CD4-positive, alpha-beta T cell (primary cell): ENCODE results near the gene HS3ST5. TPM values are rescaled to one million over a fixed set of nuclear protein-coding genes. Genes with fewer than 3 reads are reported as not detected.

Experiments used
- ATAC-seq: fragments of 200-7000 bp; cut with Tn5 transposase; one replicate; pipeline ENCODE4 v1.10.0; 2022; ENCODE audit warnings: mild to moderate bottlenecking; ENCODE audit not compliant: poor library complexity
- CTCF ChIA-PET: fragments of 350-600 bp; sonication (Branson Sonifier 250); formaldehyde crosslinking; loops from one replicate; lab custom pipeline; 2021; ENCODE audit warnings: antibody characterized with exemption, inconsistent platforms; lab: Charles Lee
- POLR2A ChIA-PET: fragments of 350-600 bp; sonication (Branson Sonifier 250); formaldehyde crosslinking; loops from one replicate; lab custom pipeline; 2021; ENCODE audit warnings: antibody characterized with exemption, inconsistent platforms; lab: Charles Lee
- DNase-seq, 14 experiments: peaks; one replicate each; pipeline ENCODE4 v3.0.0-alpha.2; 2013 to 2020; ENCODE audit warnings: mixed read lengths in 2 of 14
- H3K27ac ChIP-seq, 2 donors: one replicate each; pipeline versions ENCODE4 v1.5.1 to v1.7.0; 2013; ENCODE audit warnings: low read length in 2 of 2, low read depth in 1 of 2, mild to moderate bottlenecking in 1 of 2
- H3K27me3 ChIP-seq, 2 experiments: 1 replicate in 1 of 2; 2 replicates in 1 of 2; pipeline versions ENCODE4 v1.6.1 to v1.7.0; 2013; ENCODE audit warnings: low read length in 2 of 2, control low read depth in 1 of 2, mild to moderate bottlenecking in 1 of 2, moderate library complexity in 1 of 2; ENCODE audit not compliant: insufficient read depth in 2 of 2, control insufficient read depth in 1 of 2
- H3K36me3 ChIP-seq: one replicate; pipeline ENCODE4 v1.6.1; 2013; ENCODE audit warnings: low read length, control low read depth; ENCODE audit not compliant: insufficient read depth
- H3K4me1 ChIP-seq: one replicate; pipeline ENCODE4 v1.6.1; 2013; ENCODE audit warnings: low read length, control low read depth; ENCODE audit not compliant: insufficient read depth
- H3K4me3 ChIP-seq: one replicate; pipeline ENCODE4 v1.5.1; 2013; ENCODE audit warnings: mild to moderate bottlenecking, low read length, moderate library complexity
- H3K9me3 ChIP-seq, 2 experiments: 1 replicate in 1 of 2; 2 replicates in 1 of 2; pipeline versions ENCODE4 v1.6.1 to v1.7.0; 2013; ENCODE audit warnings: low read length in 2 of 2, mild to moderate bottlenecking in 2 of 2, control low read depth in 1 of 2, moderate library complexity in 1 of 2; ENCODE audit not compliant: control insufficient read depth in 1 of 2, insufficient read depth in 1 of 2
- H3K27ac Mint-ChIP-seq: one replicate; pipeline ENCODE4 v1.8.0; 2020; ENCODE audit warnings: mixed read lengths
- H3K27me3 Mint-ChIP-seq: one replicate; pipeline ENCODE4 v1.8.0; 2021; ENCODE audit warnings: mixed read lengths
- H3K36me3 Mint-ChIP-seq: one replicate; pipeline ENCODE4 v1.8.0; 2021; ENCODE audit warnings: low read depth, mixed read lengths
- H3K4me1 Mint-ChIP-seq: one replicate; pipeline ENCODE4 v1.8.0; 2021; ENCODE audit warnings: low read depth, mixed read lengths
- H3K4me3 Mint-ChIP-seq: one replicate; pipeline ENCODE4 v1.8.0; 2020; ENCODE audit warnings: mild to moderate bottlenecking, mixed read lengths
- H3K9me3 Mint-ChIP-seq: one replicate; pipeline ENCODE4 v1.8.0; 2020; ENCODE audit warnings: mixed read lengths
- intact Hi-C, 2 experiments: fragments of 100-400 bp; cut with DNase I in 1 of 2; cut with micrococcal nuclease in 1 of 2; formaldehyde crosslinking; loops; one replicate each; pipeline versions ENCODE4 v1.15.1 to v1.9.0; 2023 to 2025; cut with DNase I, micrococcal nuclease
- total RNA-seq, 174 experiments: library from RNA in 2 of 174; stranded (reverse) in 2 of 174; gene quantifications; one replicate each; pipeline ENCODE4 v1.2.3 and lab custom pipeline; 2021 to 2026
- TF ChIP-seq, protein P1 (sequence below): fragments of 200-600 bp; IDR thresholded peaks from one replicate; pipeline ENCODE4 v1.8.0; 2022; ENCODE audit warnings: antibody characterized with exemption, mild to moderate bottlenecking

Gene HS3ST5
- total RNA-seq, 2 experiments from 2014 or later, result not detected

DNA sequence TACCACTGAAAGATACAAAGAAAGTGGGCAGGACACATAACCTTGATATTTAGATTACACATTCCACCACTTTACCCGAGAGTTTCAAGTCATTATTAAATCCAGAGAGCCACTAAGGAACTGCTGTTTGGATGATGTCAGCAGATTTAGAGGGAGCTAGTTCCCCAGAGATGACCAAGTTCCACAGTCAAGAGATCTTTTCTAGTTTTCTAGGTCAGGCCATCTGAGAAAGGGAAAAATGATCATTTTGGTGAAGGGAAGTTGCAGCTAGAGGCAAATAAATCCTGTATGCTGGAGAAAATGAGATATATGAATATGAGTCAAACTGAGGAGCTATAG is 147.8 kb downstream of the HS3ST5 start:
- DNase-seq (no peak), ATAC-seq (no peak)
- H3K27me3 ChIP-seq, result no peaks in the 10 kb centered on the region
- TF ChIP-seq, protein P1, sequence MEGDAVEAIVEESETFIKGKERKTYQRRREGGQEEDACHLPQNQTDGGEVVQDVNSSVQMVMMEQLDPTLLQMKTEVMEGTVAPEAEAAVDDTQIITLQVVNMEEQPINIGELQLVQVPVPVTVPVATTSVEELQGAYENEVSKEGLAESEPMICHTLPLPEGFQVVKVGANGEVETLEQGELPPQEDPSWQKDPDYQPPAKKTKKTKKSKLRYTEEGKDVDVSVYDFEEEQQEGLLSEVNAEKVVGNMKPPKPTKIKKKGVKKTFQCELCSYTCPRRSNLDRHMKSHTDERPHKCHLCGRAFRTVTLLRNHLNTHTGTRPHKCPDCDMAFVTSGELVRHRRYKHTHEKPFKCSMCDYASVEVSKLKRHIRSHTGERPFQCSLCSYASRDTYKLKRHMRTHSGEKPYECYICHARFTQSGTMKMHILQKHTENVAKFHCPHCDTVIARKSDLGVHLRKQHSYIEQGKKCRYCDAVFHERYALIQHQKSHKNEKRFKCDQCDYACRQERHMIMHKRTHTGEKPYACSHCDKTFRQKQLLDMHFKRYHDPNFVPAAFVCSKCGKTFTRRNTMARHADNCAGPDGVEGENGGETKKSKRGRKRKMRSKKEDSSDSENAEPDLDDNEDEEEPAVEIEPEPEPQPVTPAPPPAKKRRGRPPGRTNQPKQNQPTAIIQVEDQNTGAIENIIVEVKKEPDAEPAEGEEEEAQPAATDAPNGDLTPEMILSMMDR, result no peak
- ChIA-PET CTCF (no interaction called here), POLR2A (no interaction called here)
- no peaks in the 10 kb centered on the region for H3K27me3 Mint-ChIP-seq
- H3K36me3 ChIP-seq, result no peaks in the 10 kb centered on the region
- H3K4me1 Mint-ChIP-seq, result no peaks in the 10 kb centered on the region
- intact Hi-C loops, result no loop called here
- H3K27ac ChIP-seq, result no peak overlapping the region
- no peak overlapping the region for H3K4me3 ChIP-seq
- H3K4me3 Mint-ChIP-seq, result no peak overlapping the region
- no peaks in the 10 kb centered on the region for H3K36me3 Mint-ChIP-seq
- H3K4me1 ChIP-seq, result no peaks in the 10 kb centered on the region
- no peak overlapping the region for H3K27ac Mint-ChIP-seq
- H3K9me3 Mint-ChIP-seq, result peaks cover 3% of the 10 kb centered on the region
- no peaks in the 10 kb centered on the region for H3K9me3 ChIP-seq

DNA sequence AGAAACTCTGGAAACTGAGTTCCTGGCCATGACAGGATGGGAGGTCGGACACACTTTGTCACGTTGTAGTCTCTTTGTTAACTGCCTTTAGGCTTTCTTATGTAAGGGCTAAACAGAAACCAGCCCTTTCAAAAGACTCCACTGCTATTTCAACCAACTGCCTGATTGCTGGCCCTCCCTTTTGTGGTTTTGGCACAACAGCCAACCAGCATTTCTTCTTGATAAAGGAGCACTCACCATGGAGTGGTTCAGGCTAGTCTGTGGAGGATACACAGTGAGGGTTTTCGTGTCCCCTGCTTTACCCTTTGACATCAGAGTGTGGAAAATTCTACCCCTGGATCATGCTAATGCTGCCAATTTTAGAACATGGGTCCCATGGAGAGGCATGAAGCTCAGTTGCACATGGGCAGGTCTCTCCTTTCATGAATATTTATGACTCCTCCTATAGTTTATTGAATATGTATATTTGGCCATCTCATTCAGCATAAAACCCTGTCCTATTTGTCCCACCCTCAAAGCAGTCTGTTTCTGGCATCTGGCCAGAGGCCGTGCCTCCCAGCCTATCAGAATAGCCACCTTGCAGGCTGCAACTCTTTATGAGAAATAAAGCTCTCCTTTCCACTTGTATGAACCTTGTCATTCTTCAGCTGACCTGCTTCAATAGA is 148.3 kb downstream of the HS3ST5 start:
- Histone ChIP-seq H3K4me1 (no peaks in the 10 kb centered on the region), H3K4me3 (no peak overlapping the region), H3K9me3 (no peaks in the 10 kb centered on the region), H3K27me3 (no peaks in the 10 kb centered on the region), H3K36me3 (no peaks in the 10 kb centered on the region), H3K27ac (no peak overlapping the region)
- no peak for DNase-seq
- H3K36me3 Mint-ChIP-seq, result no peaks in the 10 kb centered on the region
- TF ChIP-seq, protein P1, result no peak
- ChIA-PET CTCF (no interaction called here), POLR2A (no interaction called here)
- intact Hi-C loops, result no loop called here
- no peak for ATAC-seq
- H3K4me3 Mint-ChIP-seq, result no peak overlapping the region
- H3K9me3 Mint-ChIP-seq, result peaks cover 5% of the 10 kb centered on the region
- H3K27me3 Mint-ChIP-seq, result no peaks in the 10 kb centered on the region
- no peak overlapping the region for H3K27ac Mint-ChIP-seq
- H3K4me1 Mint-ChIP-seq, result no peaks in the 10 kb centered on the region

DNA sequence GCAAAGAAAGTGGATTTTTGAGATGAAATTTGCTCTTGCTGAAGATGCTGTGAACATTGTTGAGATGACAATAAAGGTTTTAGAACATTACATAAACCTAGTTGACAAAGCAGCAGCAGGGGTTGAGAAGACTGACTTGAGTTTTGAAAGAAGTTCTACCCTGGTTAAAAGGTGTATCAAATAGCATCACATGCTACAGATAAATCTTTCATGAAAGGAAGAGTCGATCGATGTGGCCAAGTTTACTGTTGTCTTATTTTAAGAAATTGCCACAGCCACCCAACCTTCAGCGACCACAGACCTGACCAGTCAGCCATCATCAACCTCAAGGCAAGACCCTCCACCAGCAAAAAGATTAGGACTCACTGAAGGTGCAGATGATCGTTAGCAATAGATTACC is 155.3 kb downstream of the HS3ST5 start:
- Histone ChIP-seq H3K4me3 (no peak overlapping the region), H3K36me3 (no peaks in the 10 kb centered on the region), H3K9me3 (no peaks in the 10 kb centered on the region), H3K27me3 (no peaks in the 10 kb centered on the region), H3K4me1 (no peaks in the 10 kb centered on the region), H3K27ac (no peak overlapping the region)
- ChIA-PET POLR2A (no interaction called here), CTCF (no interaction called here)
- intact Hi-C loops, result no loop called here
- H3K27me3 Mint-ChIP-seq, result no peaks in the 10 kb centered on the region
- no peak overlapping the region for H3K4me3 Mint-ChIP-seq
- no peak for ATAC-seq
- DNase-seq, result no peak
- no peaks in the 10 kb centered on the region for H3K36me3 Mint-ChIP-seq
- no peak overlapping the region for H3K27ac Mint-ChIP-seq
- TF ChIP-seq, protein P1, result no peak
- H3K4me1 Mint-ChIP-seq, result no peaks in the 10 kb centered on the region
- H3K9me3 Mint-ChIP-seq, result peaks cover 2% of the 10 kb centered on the region
